A549 (cell line): ENCODE data around the gene PPP1R9B.

ENCODE experiments used
- CHD2 ChIP-seq: fragments of 150-350 bp; IDR thresholded peaks from 2 replicates; pipeline ENCODE4 v1.6.1; 2014; ENCODE audit warnings: low read length; ENCODE audit not compliant: partially characterized antibody
- CTCF ChIP-seq: fragments of >200 bp; sonication (Bioruptor Twin); formaldehyde crosslinking; IDR thresholded peaks from 3 replicates; pipeline ENCODE4 v1.5.1; 2016
- EHMT2 ChIP-seq: fragments of 200-600 bp; sonication (generic); IDR thresholded peaks from 2 replicates; pipeline ENCODE4 v1.6.1; 2016; ENCODE audit warnings: antibody characterized with exemption, low read depth, mild to moderate bottlenecking, moderate library complexity
- EP300 ChIP-seq, 2 experiments: fragments of >200 bp; sonication (Bioruptor Twin); formaldehyde crosslinking; IDR thresholded peaks; 2 replicates in 1 of 2; 3 replicates in 1 of 2; pipeline ENCODE4 v1.6.1; 2016 to 2017
- FOSB ChIP-seq: fragments of 250-450 bp; sonication (Bioruptor Pico); IDR thresholded peaks from 2 replicates; pipeline ENCODE4 v1.5.0; 2020; ENCODE audit warnings: mild to moderate bottlenecking, moderate library complexity
- JUN ChIP-seq, 2 experiments: fragments of >200 bp; sonication (Bioruptor Twin); formaldehyde crosslinking; IDR thresholded peaks; 2 replicates in 1 of 2; 3 replicates in 1 of 2; pipeline ENCODE4 v1.6.1; 2016 to 2017
- KDM1A ChIP-seq: fragments of 200-600 bp; sonication (generic); IDR thresholded peaks from 2 replicates; pipeline ENCODE4 v1.6.1; 2016; ENCODE audit warnings: low read depth, mild to moderate bottlenecking
- MAFK ChIP-seq: fragments of 450-650 bp; IDR thresholded peaks from 2 replicates; pipeline ENCODE4 v1.6.1; 2014; ENCODE audit not compliant: partially characterized antibody
- POLR2A ChIP-seq: IDR thresholded peaks from 2 replicates; pipeline ENCODE4 v1.6.1; 2012; ENCODE audit warnings: mild to moderate bottlenecking, low read length
- RAD21 ChIP-seq, 2 experiments: fragments of >200 bp in 1 of 2; sonication (Bioruptor Twin) in 1 of 2; formaldehyde crosslinking in 1 of 2; IDR thresholded peaks in 1 of 2; conservative IDR thresholded peaks in 1 of 2; 2 replicates in 1 of 2; 3 replicates in 1 of 2; pipeline ENCODE4 v1.6.1; 2012 to 2018; ENCODE audit warnings: inconsistent platforms in 1 of 2
- REST ChIP-seq: fragments of 200-600 bp; sonication (generic); IDR thresholded peaks from 2 replicates; pipeline ENCODE4 v1.6.1; 2016; ENCODE audit warnings: antibody characterized with exemption, mild to moderate bottlenecking, moderate library complexity
- USF2 ChIP-seq: fragments of 450-650 bp; IDR thresholded peaks from 2 replicates; pipeline ENCODE4 v1.6.1; 2014; ENCODE audit warnings: antibody characterized with exemption

GRCh38 chr17:50168319-50168718 lies 17.8 kb upstream of the PPP1R9B start:
- TF ChIP-seq JUN (IDR thresholded peaks at IDR 0.05) = no peak
- no peak for TF ChIP-seq CTCF
- no peak for TF ChIP-seq EHMT2
- TF ChIP-seq POLR2A = no peak
- no peak for TF ChIP-seq RAD21 (conservative IDR thresholded peaks at IDR 0.05 in 1 of 2, IDR thresholded peaks at IDR 0.05 in 1 of 2)
- no peak for TF ChIP-seq MAFK
- TF ChIP-seq EP300 (IDR thresholded peaks at IDR 0.05) = no peak
- no peak for TF ChIP-seq KDM1A
- TF ChIP-seq USF2 = no peak
- no peak for TF ChIP-seq REST
- TF ChIP-seq CHD2 = no peak
- no peak for TF ChIP-seq FOSB (CRISPR knock-in tag)
